ENCODE results near the gene DLGAP1. TPM values are rescaled to one million over a fixed set of nuclear protein-coding genes. Genes with fewer than 3 reads are reported as not detected.

The DLGAP1 gene
- total RNA-seq, 1 donor from 2014 or later = 0.05 TPM

DNA sequence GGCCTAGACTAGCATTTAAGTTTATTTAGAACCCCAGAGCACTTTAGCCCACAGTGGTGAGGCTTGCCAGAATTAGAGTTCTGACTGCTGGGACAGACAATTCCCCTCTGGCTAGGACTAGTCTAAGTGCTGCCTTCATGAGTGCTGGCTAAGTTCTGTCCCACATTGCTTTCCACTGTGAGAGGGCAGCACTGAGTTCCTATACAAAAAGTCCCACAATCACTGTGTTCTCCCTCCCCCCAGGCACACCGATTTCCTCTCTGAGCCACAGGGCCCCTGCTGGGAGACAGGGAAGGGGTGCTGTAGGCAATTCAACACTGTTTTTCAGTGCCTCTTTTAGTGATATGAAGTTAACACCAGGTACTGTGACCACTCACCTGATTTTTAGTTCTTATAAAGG, 310.9 kb downstream of the DLGAP1 start:
- Mint-ChIP-seq H3K9me3 (ENCODE audit: unreplicated experiment) (peaks cover 8% of the 10 kb centered on the region), H3K27ac (ENCODE audit: unreplicated experiment) (no peak overlapping the region), H3K27me3 (ENCODE audit: unreplicated experiment) (no peaks in the 10 kb centered on the region), H3K36me3 (ENCODE audit: unreplicated experiment) (no peaks in the 10 kb centered on the region), H3K4me3 (ENCODE audit: unreplicated experiment) (no peak overlapping the region), H3K4me1 (ENCODE audit: unreplicated experiment) (no peaks in the 10 kb centered on the region)
- DNase-seq (ENCODE audit: extremely low spot score, unreplicated experiment) = no peak
- TF ChIP-seq, protein P1, sequence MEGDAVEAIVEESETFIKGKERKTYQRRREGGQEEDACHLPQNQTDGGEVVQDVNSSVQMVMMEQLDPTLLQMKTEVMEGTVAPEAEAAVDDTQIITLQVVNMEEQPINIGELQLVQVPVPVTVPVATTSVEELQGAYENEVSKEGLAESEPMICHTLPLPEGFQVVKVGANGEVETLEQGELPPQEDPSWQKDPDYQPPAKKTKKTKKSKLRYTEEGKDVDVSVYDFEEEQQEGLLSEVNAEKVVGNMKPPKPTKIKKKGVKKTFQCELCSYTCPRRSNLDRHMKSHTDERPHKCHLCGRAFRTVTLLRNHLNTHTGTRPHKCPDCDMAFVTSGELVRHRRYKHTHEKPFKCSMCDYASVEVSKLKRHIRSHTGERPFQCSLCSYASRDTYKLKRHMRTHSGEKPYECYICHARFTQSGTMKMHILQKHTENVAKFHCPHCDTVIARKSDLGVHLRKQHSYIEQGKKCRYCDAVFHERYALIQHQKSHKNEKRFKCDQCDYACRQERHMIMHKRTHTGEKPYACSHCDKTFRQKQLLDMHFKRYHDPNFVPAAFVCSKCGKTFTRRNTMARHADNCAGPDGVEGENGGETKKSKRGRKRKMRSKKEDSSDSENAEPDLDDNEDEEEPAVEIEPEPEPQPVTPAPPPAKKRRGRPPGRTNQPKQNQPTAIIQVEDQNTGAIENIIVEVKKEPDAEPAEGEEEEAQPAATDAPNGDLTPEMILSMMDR (IDR thresholded peaks at IDR 0.05) = no peak

DNA sequence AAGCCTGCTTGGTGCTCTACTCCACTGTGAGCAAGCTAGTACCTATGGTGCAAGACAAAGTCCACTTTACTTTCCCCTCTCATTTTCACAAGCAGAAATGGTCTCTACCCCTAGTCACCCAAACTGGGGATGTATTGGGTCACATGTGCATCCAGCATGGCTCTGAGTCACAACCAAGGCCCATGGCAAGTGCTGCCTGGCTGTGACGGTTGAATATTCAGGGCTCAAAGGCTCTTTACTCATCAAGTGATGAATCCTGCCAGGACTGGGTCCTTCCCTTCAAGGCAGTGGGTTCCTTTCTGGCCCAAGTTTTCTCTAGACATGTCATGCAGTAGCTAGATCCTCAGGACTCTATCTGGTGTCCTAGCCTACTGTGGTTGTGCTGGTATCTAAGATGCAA, 311.5 kb downstream of the DLGAP1 start:
- DNase-seq (ENCODE audit: extremely low spot score, unreplicated experiment) = no peak
- H3K4me1 Mint-ChIP-seq (ENCODE audit: unreplicated experiment) = no peaks in the 10 kb centered on the region
- H3K27ac Mint-ChIP-seq (ENCODE audit: unreplicated experiment) = no peak overlapping the region
- TF ChIP-seq, protein P1 (IDR thresholded peaks at IDR 0.05) = no peak
- no peak overlapping the region for H3K4me3 Mint-ChIP-seq (ENCODE audit: unreplicated experiment)
- peaks cover 8% of the 10 kb centered on the region for H3K9me3 Mint-ChIP-seq (ENCODE audit: unreplicated experiment)
- no peaks in the 10 kb centered on the region for H3K36me3 Mint-ChIP-seq (ENCODE audit: unreplicated experiment)
- no peaks in the 10 kb centered on the region for H3K27me3 Mint-ChIP-seq (ENCODE audit: unreplicated experiment)

DNA sequence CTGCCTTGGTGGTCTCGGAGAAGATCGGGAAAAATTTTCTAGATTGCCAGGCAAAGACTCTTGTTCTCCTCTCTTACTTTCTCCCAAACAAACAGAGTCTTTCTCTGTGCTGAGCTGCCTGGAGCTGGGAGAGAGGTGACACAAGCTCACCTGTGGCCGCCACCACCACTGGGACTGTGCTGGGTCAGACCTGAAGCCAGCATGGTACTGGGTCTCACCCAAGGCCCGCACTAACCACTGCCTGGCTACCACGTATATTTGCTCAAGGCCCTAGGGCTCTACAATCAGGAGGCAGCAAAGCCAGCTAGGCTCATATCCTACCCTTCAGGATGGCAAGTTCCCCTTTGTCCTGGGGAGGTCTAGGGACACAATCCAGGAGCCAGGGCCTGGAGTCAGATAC, 312.2 kb downstream of the DLGAP1 start:
- Mint-ChIP-seq H3K9me3 (ENCODE audit: unreplicated experiment) (peaks cover 8% of the 10 kb centered on the region), H3K4me3 (ENCODE audit: unreplicated experiment) (no peak overlapping the region), H3K36me3 (ENCODE audit: unreplicated experiment) (no peaks in the 10 kb centered on the region), H3K27me3 (ENCODE audit: unreplicated experiment) (no peaks in the 10 kb centered on the region), H3K4me1 (ENCODE audit: unreplicated experiment) (no peaks in the 10 kb centered on the region), H3K27ac (ENCODE audit: unreplicated experiment) (no peak overlapping the region)
- no peak for DNase-seq (ENCODE audit: extremely low spot score, unreplicated experiment)
- TF ChIP-seq, protein P1 (IDR thresholded peaks at IDR 0.05) = no peak

DNA sequence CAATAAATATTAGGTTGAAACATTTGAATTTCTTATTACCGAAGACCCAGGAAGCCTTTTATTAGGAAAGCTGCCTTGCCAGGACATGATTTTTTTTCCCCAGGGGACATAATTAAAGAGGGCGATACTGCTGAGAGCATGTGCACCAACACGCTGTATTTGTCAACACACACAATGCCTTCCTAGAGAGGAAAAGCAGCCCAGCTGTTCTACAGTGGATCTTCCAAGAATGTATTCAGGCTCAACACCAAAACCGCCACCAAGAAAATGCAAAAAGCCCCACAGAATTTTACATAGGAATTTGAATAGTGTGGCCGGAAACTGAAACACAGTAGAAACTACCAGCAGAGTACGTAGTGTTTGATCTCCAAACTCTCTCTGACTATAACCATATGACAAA, 320.4 kb downstream of the DLGAP1 start:
- DNase-seq (ENCODE audit: extremely low spot score, unreplicated experiment) = no peak
- Mint-ChIP-seq H3K4me1 (ENCODE audit: unreplicated experiment) (no peaks in the 10 kb centered on the region), H3K4me3 (ENCODE audit: unreplicated experiment) (no peak overlapping the region), H3K27me3 (ENCODE audit: unreplicated experiment) (peaks cover 3% of the 10 kb centered on the region), H3K9me3 (ENCODE audit: unreplicated experiment) (no peaks in the 10 kb centered on the region), H3K36me3 (ENCODE audit: unreplicated experiment) (no peaks in the 10 kb centered on the region), H3K27ac (ENCODE audit: unreplicated experiment) (no peak overlapping the region)
- TF ChIP-seq, protein P1 (IDR thresholded peaks at IDR 0.05) = no peak

DNA sequence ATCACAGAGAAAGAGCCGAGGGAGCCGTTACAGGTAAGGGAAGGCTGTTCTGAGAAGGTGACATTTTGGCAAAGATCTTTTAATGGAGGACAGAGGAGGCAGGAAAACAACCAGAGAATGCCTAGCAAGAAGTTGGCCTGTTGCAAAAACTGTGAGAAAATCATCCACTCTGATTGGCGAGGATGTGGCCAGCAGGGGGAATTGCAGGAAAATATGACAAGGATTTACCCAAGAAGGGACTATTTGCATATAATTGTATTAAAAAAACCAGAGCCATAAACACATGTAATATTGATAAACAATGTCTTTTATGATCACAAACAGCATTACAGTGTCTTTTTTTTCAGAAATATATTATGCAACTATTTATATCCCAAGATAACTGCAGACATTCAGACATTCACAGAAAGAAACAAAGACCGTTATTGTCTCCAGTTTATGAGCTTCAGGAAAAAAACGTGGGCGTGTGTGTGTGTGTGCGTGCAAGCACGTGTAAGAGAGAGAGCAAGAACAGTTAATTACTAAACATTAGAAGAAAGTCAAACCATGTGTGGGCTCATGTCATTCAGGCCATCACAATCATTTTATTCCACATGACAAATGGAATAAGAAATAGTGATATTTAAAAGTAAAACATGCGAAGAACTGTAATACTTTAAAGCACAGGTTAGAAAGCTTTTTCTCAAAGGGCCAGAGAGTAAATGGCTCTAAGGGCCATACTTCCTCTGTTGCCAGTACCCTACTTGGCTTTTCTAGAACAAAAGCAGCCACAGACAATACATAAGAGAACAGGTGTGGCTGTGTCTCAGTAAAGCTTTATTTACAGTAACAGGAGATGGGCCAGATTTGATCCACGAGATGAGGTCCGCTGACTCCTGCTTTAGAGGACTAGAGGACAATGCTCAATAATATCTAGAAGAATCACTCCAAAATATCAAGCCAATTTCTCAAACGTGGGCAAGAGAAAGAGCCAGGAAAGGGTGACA, 324.1 kb downstream of the DLGAP1 start:
- no peaks in the 10 kb centered on the region for H3K4me1 Mint-ChIP-seq (ENCODE audit: unreplicated experiment)
- peaks cover 3% of the 10 kb centered on the region for H3K27me3 Mint-ChIP-seq (ENCODE audit: unreplicated experiment)
- no peak overlapping the region for H3K4me3 Mint-ChIP-seq (ENCODE audit: unreplicated experiment)
- no peak for DNase-seq (ENCODE audit: extremely low spot score, unreplicated experiment)
- H3K9me3 Mint-ChIP-seq (ENCODE audit: unreplicated experiment) = no peaks in the 10 kb centered on the region
- TF ChIP-seq, protein P1 (IDR thresholded peaks at IDR 0.05) = no peak
- H3K36me3 Mint-ChIP-seq (ENCODE audit: unreplicated experiment) = no peaks in the 10 kb centered on the region
- no peak overlapping the region for H3K27ac Mint-ChIP-seq (ENCODE audit: unreplicated experiment)
